AG04449 (cell line): ENCODE data around the gene GAB2.

Source experiments
- CTCF ChIA-PET: fragments of 350-600 bp; formaldehyde crosslinking; extraction: SDS; loops from one replicate; lab custom pipeline; 2021; ENCODE audit warnings: antibody characterized with exemption; lab: Yijun Ruan, JAX
- POLR2A ChIA-PET: fragments of 400-600, 350-600 bp; formaldehyde crosslinking; extraction: SDS; loops from one replicate; lab custom pipeline; 2020; ENCODE audit warnings: antibody characterized with exemption, inconsistent platforms; lab: Yijun Ruan, JAX
- DNase-seq: peaks from one replicate; pipeline ENCODE4 v3.0.0-alpha.2; 2010; ENCODE audit warnings: low read depth, low spot score
- H3K4me3 ChIP-seq: 2 replicates; pipeline ENCODE4 v1.5.1; 2011; ENCODE audit warnings: low read depth, mild to moderate bottlenecking, control low read depth, low read length
- TF ChIP-seq, protein P1 (sequence below): IDR thresholded peaks from one replicate; pipeline ENCODE4 v1.5.1; 2011; ENCODE audit warnings: mild to moderate bottlenecking, moderate library complexity, low read length, control low read depth, inconsistent platforms; ENCODE audit not compliant: insufficient read depth; ENCODE audit errors: missing control alignments

GAB2 gene

DNA sequence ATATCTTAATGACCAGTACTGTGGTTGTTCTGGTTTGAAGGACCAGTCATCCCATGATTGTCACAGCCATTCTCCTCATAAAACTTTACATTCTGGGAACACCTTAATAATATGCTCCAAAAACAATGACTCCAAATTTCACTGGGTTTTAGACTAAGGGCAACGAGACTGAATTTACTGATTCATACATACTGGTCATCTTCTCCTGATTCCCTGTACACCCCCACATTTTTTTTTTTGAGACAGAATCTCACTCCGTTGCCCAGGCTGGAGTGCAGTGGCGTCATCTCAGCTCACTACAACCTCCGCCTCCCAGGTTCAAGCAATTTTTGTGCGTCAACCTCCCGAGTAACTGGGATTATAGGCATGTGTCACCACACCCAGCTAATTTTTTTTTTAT is 78.9 kb downstream of the GAB2 start:
- ChIA-PET POLR2A (no interaction called here), CTCF (no interaction called here)
- H3K4me3 ChIP-seq = no peak overlapping the region
- no peak for DNase-seq
- TF ChIP-seq, protein P1, sequence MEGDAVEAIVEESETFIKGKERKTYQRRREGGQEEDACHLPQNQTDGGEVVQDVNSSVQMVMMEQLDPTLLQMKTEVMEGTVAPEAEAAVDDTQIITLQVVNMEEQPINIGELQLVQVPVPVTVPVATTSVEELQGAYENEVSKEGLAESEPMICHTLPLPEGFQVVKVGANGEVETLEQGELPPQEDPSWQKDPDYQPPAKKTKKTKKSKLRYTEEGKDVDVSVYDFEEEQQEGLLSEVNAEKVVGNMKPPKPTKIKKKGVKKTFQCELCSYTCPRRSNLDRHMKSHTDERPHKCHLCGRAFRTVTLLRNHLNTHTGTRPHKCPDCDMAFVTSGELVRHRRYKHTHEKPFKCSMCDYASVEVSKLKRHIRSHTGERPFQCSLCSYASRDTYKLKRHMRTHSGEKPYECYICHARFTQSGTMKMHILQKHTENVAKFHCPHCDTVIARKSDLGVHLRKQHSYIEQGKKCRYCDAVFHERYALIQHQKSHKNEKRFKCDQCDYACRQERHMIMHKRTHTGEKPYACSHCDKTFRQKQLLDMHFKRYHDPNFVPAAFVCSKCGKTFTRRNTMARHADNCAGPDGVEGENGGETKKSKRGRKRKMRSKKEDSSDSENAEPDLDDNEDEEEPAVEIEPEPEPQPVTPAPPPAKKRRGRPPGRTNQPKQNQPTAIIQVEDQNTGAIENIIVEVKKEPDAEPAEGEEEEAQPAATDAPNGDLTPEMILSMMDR = no peak

DNA sequence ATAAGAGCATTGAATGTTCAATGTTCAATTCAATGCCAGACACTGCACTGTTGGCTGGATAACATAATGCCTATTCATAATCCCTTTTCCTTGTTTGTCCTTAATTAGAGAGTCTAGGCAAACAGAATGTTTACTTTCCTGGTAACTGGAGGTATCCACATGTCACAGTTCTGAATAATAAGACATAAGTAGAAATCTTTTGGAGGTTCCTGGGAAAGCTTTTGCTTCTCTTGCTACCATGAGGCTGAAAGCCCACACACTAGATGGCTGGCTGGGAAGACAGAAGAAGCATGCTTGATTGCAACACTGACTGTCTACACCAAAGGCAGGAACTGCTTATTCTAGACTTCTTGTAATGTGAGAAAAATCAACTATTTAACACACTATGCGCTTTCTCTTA is 79.5 kb downstream of the GAB2 start:
- ChIA-PET CTCF (no interaction called here), POLR2A (no interaction called here)
- no peak for DNase-seq
- H3K4me3 ChIP-seq = no peak overlapping the region
- TF ChIP-seq, protein P1 = no peak

- POLR2A ChIA-PET = no interaction called here
- CTCF ChIA-PET = no interaction called here
- TF ChIP-seq, protein P1 = no peak
- H3K4me3 ChIP-seq = no peak overlapping the region
- no peak for DNase-seq
Measured at GRCh38 chr11:78337554-78337924, 80.1 kb downstream of the GAB2 start.

- no peak overlapping the region for H3K4me3 ChIP-seq
- ChIA-PET CTCF (no interaction called here), POLR2A (no interaction called here)
- DNase-seq = no peak
- TF ChIP-seq, protein P1 = no peak
Measured at GRCh38 chr11:78336877-78337553, 80.6 kb downstream of the GAB2 start.

- ChIA-PET CTCF (no interaction called here), POLR2A (no interaction called here)
- TF ChIP-seq, protein P1 = no peak
- no peak for DNase-seq
- H3K4me3 ChIP-seq = no peak overlapping the region
Measured at GRCh38 chr11:78334109-78334508, 83.5 kb downstream of the GAB2 start.

GRCh38 chr11:78332872-78333271 is 84.7 kb downstream of the GAB2 start:
- POLR2A ChIA-PET = interaction anchor here (0.7 kb wide), 1 partner anchor 130 kb away, joined by 3 read pairs; no protein-coding TSS in a partner anchor

More at GRCh38 chr11:78332872-78333271, 84.7 kb downstream of the GAB2 start:
- no peak overlapping the region for H3K4me3 ChIP-seq
- CTCF ChIA-PET = no interaction called here
- no peak for DNase-seq
- TF ChIP-seq, protein P1 = no peak
